A549 (cell line): Measurements from ENCODE around the gene FER. TPM values are rescaled to one million over a fixed set of nuclear protein-coding genes. Genes with fewer than 3 reads are reported as not detected.

ENCODE experiments used
- ATAC-seq, 2 experiments: fragments of 200-7000 bp in 1 of 2; fragments of >200 bp in 1 of 2; cut with Nextera tagmentation in 1 of 2; cut with Tn5 transposase in 1 of 2; 3 replicates each; pipeline versions ENCODE4 v1.8.0 to v1.9.1; 2018 to 2020; ENCODE audit warnings: mild to moderate bottlenecking in 1 of 2, moderate library complexity in 1 of 2
- CTCF ChIA-PET: fragments of 300-600 bp; sonication (Branson Sonifier 250); formaldehyde crosslinking; extraction: SDS; loops from one replicate; lab custom pipeline; 2021; ENCODE audit warnings: antibody characterized with exemption, inconsistent platforms; lab: Yijun Ruan, JAX
- POLR2A ChIA-PET: fragments of 350-600 bp; formaldehyde crosslinking; extraction: SDS; loops from one replicate; lab custom pipeline; 2021; ENCODE audit warnings: antibody characterized with exemption, inconsistent platforms; lab: Yijun Ruan, JAX
- DNase-seq, 2 experiments: peaks; one replicate each; pipeline versions ENCODE4 v3.0.0 to v3.0.0-alpha.2; 2011 to 2016; ENCODE audit warnings: low read depth in 1 of 2, low spot score in 1 of 2
- FAIRE-seq: peaks from 2 replicates; lab custom pipeline; 2011; peaks lifted over from hg19 to GRCh38; lab: Jason Lieb, UNC
- H3K27ac ChIP-seq, 2 experiments: fragments of >200 bp; sonication (Bioruptor Twin); formaldehyde crosslinking; 3 replicates each; pipeline ENCODE4 v1.5.1; 2016 to 2017
- H3K4me1 ChIP-seq: fragments of >200 bp; sonication (Bioruptor Twin); formaldehyde crosslinking; 3 replicates; pipeline ENCODE4 v1.6.1; 2016
- H3K4me2 ChIP-seq: fragments of >200 bp; sonication (Bioruptor Twin); formaldehyde crosslinking; 3 replicates; pipeline ENCODE4 v1.6.1; 2016
- H3K4me3 ChIP-seq: fragments of >200 bp; sonication (Bioruptor Twin); formaldehyde crosslinking; 3 replicates; pipeline ENCODE4 v1.5.1; 2016
- H3K9me3 ChIP-seq: fragments of >200 bp; sonication (Bioruptor Twin); formaldehyde crosslinking; 3 replicates; pipeline ENCODE4 v1.6.1; 2016
- BHLHE40 ChIP-seq: IDR thresholded peaks from 2 replicates; pipeline ENCODE4 v1.6.1; 2012; ENCODE audit warnings: low read depth, low read length, inconsistent platforms
- CEBPB ChIP-seq, 2 experiments: fragments of >200 bp in 1 of 2; sonication (Bioruptor Twin) in 1 of 2; formaldehyde crosslinking in 1 of 2; IDR thresholded peaks; 2 replicates each; pipeline ENCODE4 v1.6.1; 2012 to 2016
- CHD2 ChIP-seq: fragments of 150-350 bp; IDR thresholded peaks from 2 replicates; pipeline ENCODE4 v1.6.1; 2014; ENCODE audit warnings: low read length; ENCODE audit not compliant: partially characterized antibody
- CTCF ChIP-seq: fragments of >200 bp; sonication (Bioruptor Twin); formaldehyde crosslinking; IDR thresholded peaks from 3 replicates; pipeline ENCODE4 v1.5.1; 2016
- E2F6 ChIP-seq: IDR thresholded peaks from 2 replicates; pipeline ENCODE4 v1.6.1; 2012; ENCODE audit warnings: low read depth, borderline replicate concordance
- ELK1 ChIP-seq: fragments of 150-350 bp; IDR thresholded peaks from 2 replicates; pipeline ENCODE4 v1.6.1; 2014; ENCODE audit warnings: low read depth, mild to moderate bottlenecking, low read length
- FOSB ChIP-seq: fragments of 250-450 bp; sonication (Bioruptor Pico); IDR thresholded peaks from 2 replicates; pipeline ENCODE4 v1.5.0; 2020; ENCODE audit warnings: mild to moderate bottlenecking, moderate library complexity
- FOSL2 ChIP-seq, 2 experiments: fragments of 450-650 bp in 1 of 2; fragments of >200 bp in 1 of 2; sonication (Bioruptor Twin) in 1 of 2; formaldehyde crosslinking; IDR thresholded peaks; 2 replicates each; pipeline versions ENCODE4 v1.5.0 to v1.6.1; 2016 to 2020; ENCODE audit warnings: mild to moderate bottlenecking in 1 of 2, moderate library complexity in 1 of 2
- FOXS1 ChIP-seq: fragments of 250-450 bp; sonication (Bioruptor Pico); IDR thresholded peaks from 2 replicates; pipeline ENCODE4 v1.5.0; 2020; ENCODE audit warnings: mild to moderate bottlenecking, moderate library complexity
- HDAC2 ChIP-seq: fragments of 200-600 bp; sonication (generic); IDR thresholded peaks from 2 replicates; pipeline ENCODE4 v1.6.1; 2016
- HMGXB4 ChIP-seq: fragments of 250-450 bp; sonication (Bioruptor Pico); IDR thresholded peaks from 2 replicates; pipeline ENCODE4 v1.5.0; 2021; ENCODE audit warnings: mild to moderate bottlenecking, moderate library complexity, borderline replicate concordance
- HOXA7 ChIP-seq: fragments of 250-450 bp; sonication (Bioruptor Pico); IDR thresholded peaks from 2 replicates; pipeline ENCODE4 v1.5.0; 2020; ENCODE audit warnings: mild to moderate bottlenecking, moderate library complexity
- HOXB13 ChIP-seq: fragments of 250-450 bp; sonication (Bioruptor Pico); IDR thresholded peaks from 2 replicates; pipeline ENCODE4 v1.5.0; 2020; ENCODE audit warnings: low read depth, mild to moderate bottlenecking, moderate library complexity
- JUN ChIP-seq, 2 experiments: fragments of >200 bp; sonication (Bioruptor Twin); formaldehyde crosslinking; IDR thresholded peaks; 2 replicates in 1 of 2; 3 replicates in 1 of 2; pipeline ENCODE4 v1.6.1; 2016 to 2017
- KDM1A ChIP-seq: fragments of 200-600 bp; sonication (generic); IDR thresholded peaks from 2 replicates; pipeline ENCODE4 v1.6.1; 2016; ENCODE audit warnings: low read depth, mild to moderate bottlenecking
- KDM5A ChIP-seq: fragments of 200-600 bp; sonication (generic); IDR thresholded peaks from 2 replicates; pipeline ENCODE4 v1.6.1; 2016; ENCODE audit warnings: antibody characterized with exemption, mild to moderate bottlenecking
- MAX ChIP-seq: IDR thresholded peaks from 2 replicates; pipeline ENCODE4 v1.6.1; 2012
- MYC ChIP-seq: IDR thresholded peaks from 2 replicates; pipeline ENCODE4 v1.6.1; 2012; ENCODE audit warnings: mild to moderate bottlenecking, inconsistent platforms, low read length, improper control_type of control experiment, borderline replicate concordance
- NR3C1 ChIP-seq: fragments of >200 bp; sonication (Bioruptor Twin); formaldehyde crosslinking; IDR thresholded peaks from 3 replicates; pipeline ENCODE4 v1.6.1; 2017
- RFX5 ChIP-seq: fragments of 450-650 bp; IDR thresholded peaks from 2 replicates; pipeline ENCODE4 v1.7.1; 2014; ENCODE audit warnings: antibody characterized with exemption, mild to moderate bottlenecking, moderate library complexity
- RNF2 ChIP-seq: fragments of 200-600 bp; sonication (generic); IDR thresholded peaks from 2 replicates; pipeline ENCODE4 v1.6.1; 2016; ENCODE audit warnings: low read depth, mild to moderate bottlenecking, antibody characterized with exemption, moderate library complexity, borderline replicate concordance
- SMC3 ChIP-seq: fragments of >200 bp; sonication (Bioruptor Twin); formaldehyde crosslinking; IDR thresholded peaks from 3 replicates; pipeline ENCODE4 v1.6.1; 2018; ENCODE audit warnings: inconsistent platforms
- TFCP2L1 ChIP-seq: fragments of 250-450 bp; sonication (Bioruptor Pico); IDR thresholded peaks from 2 replicates; pipeline ENCODE4 v1.5.0; 2021; ENCODE audit warnings: mild to moderate bottlenecking
- ZNF302 ChIP-seq: fragments of 250-450 bp; sonication (Bioruptor Pico); IDR thresholded peaks from 2 replicates; pipeline ENCODE4 v1.9.0; 2021; ENCODE audit warnings: inconsistent platforms, mild to moderate bottlenecking, moderate library complexity
- WGBS: methylation state at CpG from one replicate; pipeline ENCODE4 v1.1.6; 2017; ENCODE audit errors: missing lambda C conversion rate; 5-methylcytosine and 5-hydroxymethylcytosine counted together
- polyA plus RNA-seq, 4 experiments: library from polyadenylated mRNA; depleted of rRNA in 3 of 4; stranded (reverse); fragments of >200 nt; fragmentation: RNase III in 1 of 4; extraction: RNeasy Plus Mini Kit Qiagen cat#74134 plus additional on column Dnase treatment in 1 of 4; gene quantifications; 2 replicates in 3 of 4; 3 replicates in 1 of 4; pipeline ENCODE4 v1.2.3, GENCODE V29; 2011 to 2017

Gene FER
- polyA plus RNA-seq, 2 of the 4 experiments (the other 2 are of a cell fraction): 3.6 to 12.3 TPM

GRCh38 chr5:108820983-108821382 lies 73.3 kb downstream of the FER start:
- H3K4me3 ChIP-seq: no peak overlapping the region
- no peaks in the 10 kb centered on the region for H3K9me3 ChIP-seq
- no peak for ATAC-seq
- ChIA-PET CTCF (no interaction called here), POLR2A (no interaction called here)
- 92% methylated on average over 3 of the region's 3 CpGs for WGBS
- no peak for FAIRE-seq
- H3K4me2 ChIP-seq: no peak overlapping the region
- no peak overlapping the region for H3K27ac ChIP-seq
- no peak for TF ChIP-seq CTCF
- TF ChIP-seq ELK1: no peak
- TF ChIP-seq NR3C1: no peak
- no peak for TF ChIP-seq KDM5A
- no peak for TF ChIP-seq RFX5
- no peak for TF ChIP-seq FOSL2 (IDR thresholded peaks at IDR 0.05)
- TF ChIP-seq FOSL2 (CRISPR knock-in tag; IDR thresholded peaks at IDR 0.05): no peak
- no peak for TF ChIP-seq CHD2
- TF ChIP-seq HDAC2: no peak
- DNase-seq: no peak
- H3K4me1 ChIP-seq: no peaks in the 10 kb centered on the region; the same call in 2 of the 3 replicates

- ATAC-seq (no peak), DNase-seq (no peak), FAIRE-seq (no peak)
- H3K4me2 ChIP-seq: no peak overlapping the region
- WGBS: 88% methylated on average over 7 of the region's 7 CpGs
- no peaks in the 10 kb centered on the region for H3K9me3 ChIP-seq
- no peak overlapping the region for H3K4me3 ChIP-seq
- H3K4me1 ChIP-seq: no peaks in the 10 kb centered on the region; the same call in 2 of the 3 replicates
- POLR2A ChIA-PET: no interaction called here
- TF ChIP-seq RNF2 (no peak), HOXA7 (no peak), MAX (no peak), ZNF302 (CRISPR knock-in tag) (no peak), KDM1A (no peak), SMC3 (no peak), MYC (no peak), KDM5A (no peak), BHLHE40 (no peak), FOXS1 (CRISPR knock-in tag) (no peak), CHD2 (no peak), HMGXB4 (CRISPR knock-in tag) (no peak), CEBPB (IDR thresholded peaks at IDR 0.05) (no peak), FOSL2 (IDR thresholded peaks at IDR 0.05) (no peak), FOSL2 (CRISPR knock-in tag; IDR thresholded peaks at IDR 0.05) (no peak), FOSB (CRISPR knock-in tag) (no peak), E2F6 (no peak), TFCP2L1 (CRISPR knock-in tag) (no peak), HOXB13 (CRISPR knock-in tag) (no peak), JUN (IDR thresholded peaks at IDR 0.05) (no peak)
- no peak overlapping the region for H3K27ac ChIP-seq
- CTCF ChIA-PET: no interaction called here
Measured at GRCh38 chr5:108822211-108822947, 74.7 kb downstream of the FER start.
